ENCODE results near the gene DDX23.
A peak's percentile ranks its signal among the peaks of the same experiment; 100 is the strongest.

The DDX23 gene

GRCh38 chr12:48795550-48796455 is 56.2 kb downstream of the DDX23 start:
- peak in 1 of 2 donors; percentile 28 for DNase-seq (ENCODE audit: low read depth in 2 of 2)

GRCh38 chr12:48794870-48795269 is 57.1 kb downstream of the DDX23 start:
- no peak for DNase-seq (ENCODE audit: low read depth in 2 of 2)

- DNase-seq (ENCODE audit: low read depth in 2 of 2): no peak
Measured at GRCh38 chr12:48793696-48794095, 58.3 kb downstream of the DDX23 start.

GRCh38 chr12:48789858-48790326 is 62.1 kb downstream of the DDX23 start:
- DNase-seq (ENCODE audit: low read depth in 2 of 2): no peak

GRCh38 chr12:48788854-48789775 is 62.8 kb downstream of the DDX23 start, which contains the start of gene ADCY6:
Gene ADCY6 (minus strand): TSS chr12:48789089. CDS start chr12:48783434, 5,655 bp downstream.
- DNase-seq (ENCODE audit: low read depth in 2 of 2): no peak

GRCh38 chr12:48788524-48788853 is 63.5 kb downstream of the DDX23 start:
- no peak for DNase-seq (ENCODE audit: low read depth in 2 of 2)

GRCh38 chr12:48787791-48788523 is 64.0 kb downstream of the DDX23 start:
- no peak for DNase-seq (ENCODE audit: low read depth in 2 of 2)

- DNase-seq (ENCODE audit: low read depth in 2 of 2): no peak
Measured at GRCh38 chr12:48786591-48787544, 65.1 kb downstream of the DDX23 start.

- DNase-seq (ENCODE audit: low read depth in 2 of 2): no peak
Measured at GRCh38 chr12:48783432-48783831, 68.5 kb downstream of the DDX23 start.

- DNase-seq (ENCODE audit: low read depth in 2 of 2): no peak
Measured at GRCh38 chr12:48782457-48783395, 69.2 kb downstream of the DDX23 start.

GRCh38 chr12:48781750-48782456 is 70.1 kb downstream of the DDX23 start:
- no peak for DNase-seq (ENCODE audit: low read depth in 2 of 2)

- no peak for DNase-seq (ENCODE audit: low read depth in 2 of 2)
Measured at GRCh38 chr12:48780381-48781025, 71.5 kb downstream of the DDX23 start.

GRCh38 chr12:48779869-48780268 is 72.1 kb downstream of the DDX23 start:
- DNase-seq (ENCODE audit: low read depth in 2 of 2): no peak
